Activated T-helper 1 cell treated with anti-CD3 and anti-CD28 coated beads, Interleukin-2, amount 50 U/mL, for 16 hours (primary cell): ENCODE results near the gene BRCA1.

Source experiments
- DNase-seq, 2 donors: peaks; one replicate each; pipeline ENCODE4 v3.0.0-alpha.2; 2020; ENCODE audit warnings: low read depth in 1 of 2, low spot score in 1 of 2

Gene BRCA1

GRCh38 chr17:43025766-43026537 is 99.2 kb downstream of the BRCA1 start:
- no peak for DNase-seq

- no peak for DNase-seq
Observed at GRCh38 chr17:43025290-43025657, 99.9 kb downstream of the BRCA1 start.

- DNase-seq = peak; percentile 53 to 63
Observed at GRCh38 chr17:43024407-43025289, 100.5 kb downstream of the BRCA1 start, which contains the start of gene RND2. TSS of gene RND2 (plus strand) at chr17:43025231. CDS start at chr17:43025348, 117 bp downstream.

- peak; percentile 25 to 47 for DNase-seq
Observed at GRCh38 chr17:43021741-43022512, 103.2 kb downstream of the BRCA1 start, which contains the start of gene VAT1. TSS of gene VAT1 (minus strand) at chr17:43022385. CDS start at chr17:43022322, 63 bp downstream.

GRCh38 chr17:43020789-43021740 is 104.1 kb downstream of the BRCA1 start:
- DNase-seq = no peak

- no peak for DNase-seq
Observed at GRCh38 chr17:43020030-43020621, 105.0 kb downstream of the BRCA1 start.

GRCh38 chr17:43019418-43019817 is 105.7 kb downstream of the BRCA1 start:
- no peak for DNase-seq

GRCh38 chr17:43018932-43019331 is 106.2 kb downstream of the BRCA1 start:
- DNase-seq = no peak

GRCh38 chr17:43018008-43018853 is 106.9 kb downstream of the BRCA1 start:
- no peak for DNase-seq

GRCh38 chr17:43016216-43016615 is 108.9 kb downstream of the BRCA1 start:
- no peak for DNase-seq

GRCh38 chr17:43015579-43015978 is 109.6 kb downstream of the BRCA1 start:
- no peak for DNase-seq

GRCh38 chr17:43014649-43015542 is 110.3 kb downstream of the BRCA1 start:
- no peak for DNase-seq

GRCh38 chr17:43014020-43014648 is 111.0 kb downstream of the BRCA1 start:
- DNase-seq = no peak

GRCh38 chr17:43013296-43013695 is 111.9 kb downstream of the BRCA1 start:
- no peak for DNase-seq

- DNase-seq = no peak
Observed at GRCh38 chr17:43011728-43012472, 113.3 kb downstream of the BRCA1 start.

- no peak for DNase-seq
Observed at GRCh38 chr17:43010667-43011308, 114.4 kb downstream of the BRCA1 start.
